ENCODE results near the gene TMEM198.

TMEM198 gene

DNA sequence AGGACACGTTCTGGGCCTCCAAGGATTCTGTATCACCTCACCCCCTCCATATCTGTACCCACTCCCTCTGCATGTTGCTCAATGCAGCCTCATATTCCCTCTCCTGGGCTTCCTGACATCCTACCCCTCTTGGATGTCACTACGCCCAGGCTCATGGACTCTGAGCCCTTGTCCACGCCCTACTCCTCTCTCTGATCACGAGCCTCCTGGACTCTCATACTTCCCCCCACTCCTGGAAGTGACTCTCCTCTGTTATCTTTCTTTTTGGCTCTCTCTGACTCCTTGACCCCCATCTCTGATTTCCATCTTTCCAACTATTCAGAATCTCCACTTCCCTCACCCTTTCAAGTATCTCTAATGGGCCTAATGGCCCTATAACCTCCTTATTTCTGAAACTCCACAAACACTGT is 2.1 kb downstream of the TMEM198 start:
- no peak for DNase-seq

DNA sequence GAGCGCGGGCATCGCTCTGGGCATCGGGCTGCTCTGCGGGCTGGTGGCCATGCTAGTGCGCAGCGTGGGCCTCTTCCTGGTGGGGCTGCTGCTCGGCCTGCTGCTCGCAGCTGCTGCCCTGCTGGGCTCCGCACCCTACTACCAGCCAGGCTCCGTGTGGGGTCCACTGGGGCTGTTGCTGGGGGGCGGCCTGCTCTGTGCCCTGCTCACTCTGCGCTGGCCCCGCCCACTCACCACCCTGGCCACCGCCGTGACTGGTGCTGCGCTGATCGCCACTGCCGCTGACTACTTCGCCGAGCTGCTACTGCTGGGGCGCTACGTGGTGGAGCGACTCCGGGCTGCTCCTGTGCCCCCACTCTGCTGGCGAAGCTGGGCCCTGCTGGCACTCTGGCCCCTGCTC is 3.8 kb downstream of the TMEM198 start:
- DNase-seq: no peak

DNA sequence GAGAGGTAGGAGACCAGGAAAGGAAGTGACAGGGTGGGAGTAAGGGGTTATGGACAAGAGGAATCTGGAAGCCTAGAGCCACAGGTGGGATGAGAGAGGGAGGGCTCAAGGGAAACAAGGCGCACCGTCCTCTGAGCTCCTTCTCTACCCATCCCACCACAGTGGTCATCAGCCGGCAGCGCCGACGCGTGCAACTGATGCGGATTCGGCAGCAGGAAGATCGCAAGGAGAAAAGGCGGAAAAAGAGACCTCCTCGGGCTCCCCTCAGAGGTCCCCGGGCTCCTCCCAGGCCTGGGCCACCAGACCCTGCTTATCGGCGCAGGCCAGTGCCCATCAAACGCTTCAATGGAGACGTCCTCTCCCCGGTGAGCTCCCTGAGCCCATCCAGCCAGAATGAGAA is 5.2 kb downstream of the TMEM198 start:
- DNase-seq: no peak

DNA sequence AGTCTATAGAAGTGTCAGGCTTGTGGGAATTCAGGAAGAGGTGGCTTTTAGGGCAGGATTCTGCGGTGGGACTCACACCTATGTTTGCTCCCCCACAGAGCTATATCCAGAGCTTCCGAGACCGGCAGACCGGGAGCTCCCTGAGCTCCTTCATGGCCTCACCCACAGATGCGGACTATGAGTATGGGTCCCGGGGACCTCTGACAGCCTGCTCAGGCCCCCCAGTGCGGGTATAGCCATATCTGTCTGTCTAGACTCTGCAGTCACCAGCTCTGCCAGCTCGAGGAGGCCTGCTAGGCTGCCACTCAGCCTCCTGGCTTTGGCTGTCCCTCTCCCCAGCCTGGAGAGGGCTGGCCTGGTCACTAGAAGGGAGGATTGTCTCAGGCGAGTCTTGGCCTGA is 5.8 kb downstream of the TMEM198 start:
- DNase-seq: no peak

DNA sequence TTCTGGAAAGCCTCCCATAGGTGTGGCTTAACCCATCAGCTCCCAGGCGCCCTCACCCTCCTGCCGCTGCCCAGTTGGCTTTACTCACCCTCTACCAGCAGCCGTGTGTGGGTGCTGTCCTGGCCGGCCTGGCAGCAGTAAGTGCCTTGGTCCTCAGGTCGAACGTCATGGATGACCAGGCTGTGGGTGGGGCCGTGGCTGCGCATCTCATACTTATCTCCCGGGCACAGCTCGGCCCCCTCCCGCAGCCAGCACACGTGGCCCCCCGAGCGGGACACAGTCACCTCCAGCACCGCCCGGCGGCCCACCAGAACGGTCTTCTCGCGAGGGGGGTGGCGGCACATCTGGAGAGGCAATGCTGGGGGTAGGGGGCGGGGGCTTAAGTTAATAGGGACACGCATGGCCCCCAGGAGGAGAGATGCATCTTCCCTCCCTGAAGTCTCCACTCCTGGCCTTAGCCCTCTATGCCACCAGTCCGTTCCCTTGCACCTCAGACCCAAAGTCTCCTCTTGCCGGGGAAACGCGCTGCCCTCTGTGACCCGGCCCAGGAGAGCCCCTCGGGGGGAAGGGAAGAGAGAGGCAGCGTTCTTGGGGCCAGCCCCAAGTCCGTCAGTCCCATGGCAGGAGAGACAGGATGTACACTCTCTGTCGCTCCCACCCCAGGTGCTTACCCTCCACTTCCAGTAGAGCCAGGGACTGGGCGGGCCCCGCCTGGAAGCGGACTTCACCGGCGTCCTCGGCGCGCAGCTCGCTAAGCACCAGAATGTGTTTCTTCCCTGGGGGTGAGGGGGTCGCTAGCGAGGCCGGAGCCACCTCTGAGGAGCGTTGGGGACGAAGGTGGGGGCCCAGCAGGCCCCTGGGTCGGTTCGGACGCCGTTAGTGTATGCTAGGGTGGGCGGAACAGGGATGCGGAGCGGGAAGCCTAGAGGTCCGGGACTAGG is 7.9 kb downstream of the TMEM198 start:
- no peak for DNase-seq

DNA sequence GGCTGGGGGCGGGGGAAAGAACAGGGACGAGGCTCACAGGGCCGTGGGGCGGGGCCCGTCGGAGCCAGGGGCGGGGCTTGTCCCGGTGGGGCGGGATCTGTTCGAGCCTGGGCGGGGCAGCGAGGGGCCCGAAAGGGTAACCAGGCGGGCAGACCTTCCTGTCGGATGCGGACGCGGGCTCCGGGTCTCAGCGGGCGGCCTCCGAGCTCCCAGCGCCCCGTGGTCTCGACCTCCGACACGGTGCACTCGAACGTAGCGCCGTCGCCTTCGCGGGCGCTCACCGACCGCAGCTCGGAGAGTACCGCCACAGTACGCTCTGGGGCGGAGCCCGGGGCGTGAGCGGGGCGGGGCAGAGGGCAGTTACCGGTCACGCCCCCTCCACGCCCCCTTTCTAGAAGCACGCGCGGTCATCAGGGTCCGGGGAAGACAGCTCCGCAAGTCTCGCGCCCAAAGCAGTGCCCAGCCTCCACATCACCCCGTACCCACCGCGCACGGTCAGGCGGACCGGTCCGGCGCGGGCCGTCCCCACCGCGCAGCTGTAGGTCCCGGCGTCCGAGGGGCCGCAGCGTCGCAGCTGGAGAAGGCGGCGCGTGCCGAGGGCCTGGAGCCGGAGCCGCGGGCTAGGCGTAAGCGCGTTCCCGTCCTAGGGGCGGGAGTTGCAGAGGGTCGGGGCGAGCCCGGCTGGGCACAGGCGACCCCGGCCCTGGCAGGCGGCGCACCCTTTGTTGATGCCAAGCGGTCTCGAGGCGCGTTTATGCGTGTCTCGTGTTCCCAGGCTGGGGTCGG is 8.7 kb downstream of the TMEM198 start:
- peak; percentile 53 for DNase-seq

DNA sequence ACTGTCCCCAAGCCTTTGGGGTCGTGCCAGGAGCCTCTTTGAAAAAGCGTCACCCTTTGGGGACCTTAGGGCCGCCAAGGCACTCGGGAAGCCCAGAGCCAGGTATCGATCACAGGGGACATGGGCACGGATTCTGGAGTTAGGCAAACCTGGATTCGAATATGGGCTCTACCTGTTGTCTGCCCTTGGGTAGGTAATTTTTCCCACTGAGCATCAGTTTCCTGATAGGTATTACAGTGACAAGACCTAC is 9.3 kb downstream of the TMEM198 start:
- no peak for DNase-seq

DNA sequence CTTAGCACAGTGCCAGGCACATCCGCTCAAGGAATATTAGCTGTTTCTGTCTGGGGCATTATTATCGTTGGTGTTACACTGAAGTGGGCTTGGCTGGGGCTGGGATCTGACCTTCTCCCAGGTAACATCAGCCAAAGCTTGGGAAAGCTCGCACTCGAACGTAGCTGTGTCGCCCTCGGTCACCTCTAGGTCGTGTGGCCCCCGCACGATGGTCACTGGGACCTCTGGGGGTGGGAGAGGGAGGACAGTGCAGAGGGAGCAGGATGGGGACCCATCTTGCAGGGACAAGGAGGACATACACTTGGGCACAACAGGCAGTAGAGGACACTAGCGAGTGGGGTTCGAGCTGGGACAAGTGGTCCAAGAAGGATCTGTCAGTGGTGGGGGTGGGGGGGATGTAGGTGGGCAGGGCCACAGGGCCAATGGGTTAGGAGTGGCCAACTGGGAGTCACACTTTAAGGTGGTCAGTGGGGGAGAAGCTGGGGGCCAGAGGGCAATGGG is 9.7 kb downstream of the TMEM198 start:
- DNase-seq: no peak

DNA sequence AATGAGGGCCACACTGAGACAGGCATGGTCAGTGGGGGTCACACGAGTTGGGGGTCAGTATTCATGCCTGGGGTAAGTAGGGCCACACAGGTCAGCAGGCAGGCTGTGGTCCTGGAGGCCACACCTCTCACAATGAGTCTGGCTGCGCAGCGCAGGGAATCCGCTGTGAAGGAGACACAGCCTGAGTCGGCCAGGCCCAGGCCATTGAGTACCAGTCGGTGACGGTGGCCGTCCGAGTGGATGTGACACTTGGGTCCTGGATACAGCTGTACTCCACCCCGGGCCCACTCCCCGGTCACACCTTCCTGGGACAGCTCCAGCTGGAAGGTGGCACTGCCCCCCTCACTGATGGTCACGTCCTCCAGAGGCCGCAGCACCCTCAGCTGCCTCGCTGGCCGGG is 10.5 kb downstream of the TMEM198 start:
- DNase-seq: no peak

DNA sequence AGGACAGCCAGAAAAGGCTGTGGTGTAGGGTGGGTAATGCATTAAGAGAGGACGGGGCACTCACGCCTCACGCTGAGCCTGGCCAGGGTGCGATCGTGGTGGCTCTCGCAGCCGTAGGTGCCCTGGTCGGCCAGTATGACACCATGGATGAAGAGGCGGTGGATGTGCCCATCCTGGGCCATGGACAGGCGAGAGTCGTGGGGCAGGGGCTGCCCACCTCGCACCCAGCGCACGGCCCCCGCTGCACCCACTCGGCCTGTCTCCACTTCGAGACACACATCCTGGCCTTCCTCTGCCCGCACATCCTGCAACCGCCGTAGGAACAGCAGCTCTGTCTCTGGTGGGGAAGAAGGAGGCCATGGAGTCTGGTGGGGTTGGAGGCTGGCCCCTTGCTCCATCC is 12.1 kb downstream of the TMEM198 start:
- no peak for DNase-seq

DNA sequence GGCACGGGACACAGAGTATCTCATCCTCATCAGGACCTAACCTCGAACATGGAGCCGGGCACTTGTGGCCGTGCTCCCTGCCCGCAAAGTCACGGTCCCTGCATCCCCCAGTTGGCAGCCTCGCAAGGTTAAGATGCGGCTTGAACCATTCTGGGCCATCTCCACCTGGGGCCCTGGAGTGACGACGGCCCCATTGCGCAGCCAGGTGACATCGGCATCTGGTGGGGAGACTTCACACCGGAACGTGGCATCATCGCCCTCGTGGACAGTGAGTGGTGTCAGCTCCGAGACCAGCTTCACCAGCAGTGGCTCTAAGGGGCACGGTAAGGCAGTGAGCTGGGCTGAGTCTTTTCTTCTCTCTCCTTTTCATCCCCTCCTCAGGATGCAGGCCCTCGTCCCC is 12.6 kb downstream of the TMEM198 start:
- DNase-seq: no peak

DNA sequence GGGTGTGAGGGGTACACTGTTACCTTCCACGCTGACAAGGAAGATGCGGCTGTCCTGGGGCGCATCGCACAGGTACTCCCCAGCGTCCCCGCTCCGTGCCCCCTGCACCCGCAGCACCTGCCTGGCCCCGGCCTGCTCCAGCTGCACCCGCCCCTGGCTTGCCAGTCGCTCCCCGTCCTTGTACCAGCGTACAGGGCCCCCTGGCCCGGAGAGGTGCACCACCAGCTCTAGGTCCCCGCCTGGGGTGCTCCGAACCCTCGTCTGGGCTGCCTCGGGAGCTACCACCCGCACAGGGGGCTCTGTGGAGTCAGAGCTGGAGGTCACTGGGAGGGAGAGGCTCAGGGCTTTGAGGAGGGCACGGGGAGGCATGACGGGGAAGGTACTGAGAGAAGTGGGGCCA is 13.5 kb downstream of the TMEM198 start:
- DNase-seq: no peak

DNA sequence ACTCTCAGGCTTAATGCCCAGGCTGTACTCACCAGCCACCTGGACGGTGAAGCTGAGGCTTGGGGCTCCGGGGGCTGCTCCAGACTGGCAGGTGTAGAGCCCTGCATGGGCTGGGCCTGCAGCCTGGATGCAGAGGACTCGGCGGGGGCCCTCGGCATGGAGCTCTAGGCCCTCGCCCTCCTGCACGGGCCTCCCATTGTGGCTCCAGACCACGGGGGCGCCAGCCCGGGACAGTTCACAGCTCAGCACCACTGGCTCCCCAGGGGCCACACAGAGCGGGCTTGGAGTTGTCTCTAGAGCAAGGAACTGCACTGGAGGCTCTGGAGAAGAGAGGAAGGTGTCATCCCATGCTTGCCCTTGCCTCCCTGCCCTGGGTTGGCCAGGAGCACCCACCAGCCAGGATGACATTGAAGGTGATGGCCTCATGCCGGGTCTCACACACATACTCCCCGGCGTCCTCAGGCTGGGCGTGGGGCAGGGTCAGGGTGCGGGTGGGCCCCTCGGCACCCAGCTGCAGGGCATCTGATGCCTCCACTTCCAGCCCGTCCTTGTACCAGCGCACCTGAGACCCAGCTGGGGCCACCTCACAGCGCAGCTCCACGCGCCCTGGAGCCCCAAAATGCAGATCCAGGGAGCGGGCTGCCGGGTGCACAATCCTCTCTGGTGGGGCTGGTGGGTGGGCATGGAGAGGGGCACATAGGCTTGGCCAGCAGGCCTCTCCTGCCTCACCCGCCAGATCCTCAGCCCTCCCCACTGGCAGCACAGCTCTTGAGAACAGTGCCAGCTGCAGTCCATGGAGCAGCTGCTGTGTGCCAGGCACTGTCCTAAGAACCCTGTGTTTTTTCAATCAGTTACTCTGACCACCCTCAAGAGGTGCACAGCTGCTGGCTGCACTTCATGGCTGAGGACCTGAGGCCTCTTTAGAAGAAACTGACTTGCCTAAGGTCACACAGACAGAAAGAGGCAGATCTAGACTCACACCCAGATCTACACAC is 14.3 kb downstream of the TMEM198 start:
- DNase-seq: no peak

DNA sequence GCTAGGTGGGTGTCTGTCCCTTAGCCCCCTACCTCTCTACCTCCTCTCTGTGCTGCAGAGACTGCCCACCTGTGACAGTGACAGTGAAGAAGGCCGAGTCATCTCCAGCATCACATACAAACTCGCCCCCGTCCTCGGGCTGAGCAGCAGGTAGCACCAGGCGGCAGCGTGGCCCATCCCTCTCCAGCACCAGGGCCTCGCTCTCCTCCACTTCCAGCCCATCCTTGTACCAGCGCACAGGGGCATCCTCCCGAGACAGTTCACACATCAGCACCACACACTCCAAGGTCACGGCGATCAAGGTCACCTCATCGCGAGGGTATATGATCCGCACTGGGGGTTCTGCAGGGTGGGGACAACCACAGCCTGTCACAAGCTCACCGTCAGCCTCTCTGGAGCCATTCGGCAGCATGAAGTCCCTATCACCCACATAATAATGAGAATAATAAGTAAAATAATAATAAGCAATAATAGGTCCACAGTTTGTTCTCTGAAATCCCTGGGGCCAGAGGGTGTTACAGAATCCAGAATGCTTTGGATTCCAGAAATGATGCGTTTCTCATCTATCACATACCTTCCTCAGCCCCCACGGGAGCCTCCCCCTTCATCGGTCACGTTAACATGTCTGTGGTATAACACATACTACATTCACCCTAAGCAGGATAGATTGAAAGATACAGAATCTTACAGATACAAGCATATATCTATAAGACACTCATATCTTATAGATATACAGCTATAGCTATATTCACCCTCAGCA is 15.5 kb downstream of the TMEM198 start:
- no peak for DNase-seq

DNA sequence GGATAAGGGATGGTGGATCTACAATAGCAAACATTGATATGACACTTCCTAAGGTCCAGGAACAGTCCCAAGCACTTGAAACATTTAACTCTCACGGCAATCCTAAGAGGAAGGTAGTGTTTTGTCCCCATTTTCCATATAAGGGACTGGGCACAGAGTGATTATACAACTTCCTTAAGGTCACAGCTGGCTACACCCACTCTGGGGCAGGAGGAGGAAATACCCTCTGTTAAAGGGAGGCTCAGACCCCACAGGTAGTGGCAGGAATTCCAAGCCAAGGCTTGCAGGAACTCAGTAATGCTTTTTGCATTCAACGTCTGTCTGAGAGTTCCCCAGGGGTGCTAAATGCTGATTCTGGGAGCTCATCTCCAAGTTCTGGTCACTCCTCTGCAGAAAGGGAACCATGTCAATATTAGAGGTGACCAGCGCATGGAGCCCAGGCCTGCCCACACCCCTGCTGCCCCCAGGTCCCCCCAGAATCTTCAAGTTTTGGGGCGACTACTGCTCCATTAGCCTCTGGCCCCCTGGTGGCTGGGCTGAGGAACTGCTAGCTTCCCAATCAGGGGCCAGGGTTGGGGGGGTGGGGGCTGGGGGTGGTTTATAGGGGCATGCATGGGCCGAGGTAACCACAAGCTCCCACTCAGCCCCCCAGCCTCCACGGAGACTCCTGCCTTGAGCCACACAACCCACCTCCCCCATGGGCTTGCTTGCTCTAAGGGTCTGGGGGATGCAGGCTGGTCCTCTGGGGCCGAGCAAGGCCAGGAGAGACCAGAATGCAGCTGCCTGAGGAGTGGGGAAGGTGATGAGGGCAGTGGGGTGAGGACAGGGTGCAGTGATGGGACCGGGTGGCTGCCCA is 16.4 kb downstream of the TMEM198 start:
- peak; percentile 5 for DNase-seq

DNA sequence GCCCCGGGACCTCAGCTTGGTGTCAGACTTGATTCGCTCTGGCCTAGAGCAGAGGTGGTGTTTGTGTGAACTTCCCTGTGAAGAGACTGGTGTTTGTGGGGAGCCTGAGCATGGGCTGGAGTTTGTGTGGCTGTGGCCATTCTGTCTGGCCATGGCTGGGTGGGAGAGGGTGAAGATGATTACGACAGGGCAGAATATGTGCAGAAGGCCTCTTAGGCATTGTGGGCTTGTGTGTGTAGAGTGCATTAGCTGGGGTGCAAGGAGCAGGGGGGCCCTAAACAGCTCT is 17.0 kb downstream of the TMEM198 start:
- no peak for DNase-seq

DNA sequence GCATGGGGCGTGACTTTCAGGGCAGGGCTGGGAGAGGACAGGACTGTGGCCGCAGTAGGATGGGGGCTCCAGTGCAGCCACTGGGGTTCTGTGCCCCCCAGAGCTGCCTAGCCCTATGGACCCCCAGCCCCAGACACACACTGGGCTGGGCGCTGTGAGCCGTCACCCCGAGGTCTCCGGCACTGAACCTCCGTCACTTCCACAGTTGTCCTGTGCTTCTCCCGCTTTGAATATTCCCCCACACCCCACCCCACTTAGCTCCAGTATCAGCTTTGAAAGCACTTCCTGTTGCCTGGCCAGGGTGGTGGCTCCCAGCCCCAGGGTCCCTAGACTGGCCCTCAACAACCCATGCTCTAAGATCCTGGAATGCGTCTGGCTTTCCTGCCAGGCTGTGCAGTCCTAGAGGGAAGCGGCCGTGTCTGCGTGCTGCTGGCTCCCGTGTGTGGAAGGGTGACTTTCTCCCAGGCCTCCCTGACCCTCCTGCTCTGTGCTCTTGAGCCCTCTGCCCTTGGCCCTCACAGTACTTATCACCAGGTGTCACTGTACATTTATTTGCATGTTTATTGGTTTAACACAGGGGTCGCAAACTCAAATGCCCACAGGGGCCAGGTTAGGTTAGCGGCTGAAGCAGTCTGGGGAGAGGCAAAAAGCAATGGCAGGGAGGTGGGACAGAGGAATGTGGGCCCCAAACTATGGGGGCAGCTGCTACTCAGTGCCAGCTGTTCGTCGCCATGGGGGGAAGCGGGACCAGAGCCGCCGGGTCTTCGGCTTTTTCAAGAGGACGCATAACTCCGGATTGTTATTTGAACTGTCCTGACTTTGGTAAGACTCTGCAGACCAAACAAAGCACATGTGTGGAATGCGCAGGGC is 17.6 kb downstream of the TMEM198 start:
- no peak for DNase-seq

DNA sequence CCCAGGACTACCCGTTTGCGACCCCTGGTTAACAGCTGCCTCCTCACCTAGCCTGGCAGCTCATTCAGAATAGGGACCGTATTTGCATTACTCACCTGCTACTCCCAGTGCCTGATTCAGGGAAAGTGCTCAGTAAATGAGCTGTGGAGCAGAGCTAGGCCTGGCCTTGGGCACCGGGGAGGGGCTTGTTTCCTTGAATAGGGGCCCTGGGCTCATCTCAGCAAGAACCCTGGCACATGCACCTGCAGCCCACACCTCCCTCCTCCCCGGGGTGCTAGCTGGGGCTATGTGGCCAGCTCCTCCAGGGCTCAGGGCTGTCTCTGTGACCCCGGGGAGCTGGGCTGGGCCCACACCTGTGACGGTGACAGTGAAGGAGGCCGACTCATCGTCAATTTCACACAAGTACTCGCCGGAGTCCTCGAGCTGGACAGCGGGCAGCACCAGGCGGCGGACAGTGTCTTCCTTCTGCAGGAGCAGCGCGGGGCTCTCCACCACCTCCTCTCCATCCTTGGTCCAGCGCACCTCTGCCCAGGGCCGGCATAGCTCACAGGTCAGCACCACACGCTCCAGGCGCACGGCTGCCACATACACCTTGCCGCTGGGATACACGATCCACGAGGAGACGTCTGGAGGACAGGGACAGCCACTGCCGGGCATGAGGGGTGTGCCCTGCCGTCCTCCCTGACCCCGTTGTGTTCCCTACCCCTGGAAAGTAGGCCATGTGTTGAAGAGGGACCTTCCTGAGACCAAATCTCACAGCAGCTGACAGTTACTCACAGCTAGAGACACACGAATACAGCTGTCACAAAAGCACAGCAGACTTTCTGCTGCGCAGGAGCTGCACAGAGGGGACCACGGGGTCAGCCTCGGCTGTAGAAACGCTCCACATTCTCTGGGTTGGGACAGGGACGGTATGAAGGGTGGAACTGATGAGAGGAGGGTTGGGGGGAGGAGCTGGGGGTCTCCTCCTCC is 18.5 kb downstream of the TMEM198 start:
- DNase-seq: no peak

DNA sequence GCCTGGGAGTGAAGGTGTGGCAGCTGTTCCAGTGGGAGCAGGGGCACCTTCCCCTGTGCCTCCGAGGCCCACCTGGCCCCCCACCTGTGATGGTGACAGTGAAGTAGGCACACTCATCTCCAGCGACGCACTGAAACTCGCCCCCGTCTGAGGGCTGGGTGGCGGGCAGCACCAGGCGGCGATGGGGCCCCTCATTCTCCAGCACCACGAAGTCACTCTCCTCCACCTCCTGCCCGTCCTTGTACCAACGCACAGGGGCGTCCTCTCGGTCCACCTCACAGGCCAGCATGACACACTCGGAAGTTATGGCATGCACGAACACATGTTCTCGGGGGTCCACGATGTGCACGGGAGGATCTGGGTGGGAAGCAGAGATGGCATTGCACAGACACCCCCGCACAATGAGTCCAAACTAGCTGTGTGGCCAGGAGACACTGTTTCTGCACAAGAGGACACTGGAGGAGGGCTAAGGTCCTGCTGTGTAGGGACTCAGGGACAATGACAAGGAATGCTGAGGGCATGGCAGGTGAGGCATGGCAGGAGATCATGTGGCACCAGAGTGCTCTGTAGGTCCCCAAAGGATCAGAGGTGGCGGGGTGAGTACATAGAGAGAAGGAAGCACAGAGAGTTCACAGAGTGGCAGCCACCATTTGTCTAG is 19.6 kb downstream of the TMEM198 start:
- no peak for DNase-seq
